CD14-positive monocyte (primary cell): ENCODE results near the gene PTGR2. TPM values are rescaled to one million over a fixed set of nuclear protein-coding genes. Genes with fewer than 3 reads are reported as not detected.

Experiments used
- DNase-seq, 3 donors: peaks; one replicate each; pipeline ENCODE4 v3.0.0-alpha.2; 2011 to 2022
- H2AFZ ChIP-seq: 2 replicates; pipeline ENCODE4 v1.6.0; 2012; ENCODE audit warnings: mild to moderate bottlenecking, low read depth, low read length, inconsistent platforms; ENCODE audit not compliant: insufficient read depth, poor library complexity, severe bottlenecking
- H3K27ac ChIP-seq, 2 donors: 1 replicate in 1 of 2; 2 replicates in 1 of 2; pipeline ENCODE4 v1.5.1; 2012 to 2013; ENCODE audit warnings: low read length in 2 of 2, control low read depth in 1 of 2, inconsistent platforms in 1 of 2, low read depth in 1 of 2, mild to moderate bottlenecking in 1 of 2
- H3K27me3 ChIP-seq, 2 donors: one replicate each; pipeline versions ENCODE4 v1.6.0 to v1.6.1; 2011 to 2013; ENCODE audit warnings: low read length in 2 of 2; ENCODE audit not compliant: control insufficient read depth in 2 of 2, insufficient read depth in 2 of 2
- H3K36me3 ChIP-seq, 2 donors: replicated peaks in 1 of 2; 1 replicate in 1 of 2; 2 replicates in 1 of 2; pipeline versions ENCODE4 v1.5.1 to v1.6.1; 2012 to 2013; ENCODE audit warnings: low read length in 2 of 2, control low read depth in 1 of 2, inconsistent platforms in 1 of 2, mild to moderate bottlenecking in 1 of 2; ENCODE audit not compliant: insufficient read depth in 2 of 2, control insufficient read depth in 1 of 2
- H3K4me1 ChIP-seq, 2 donors: 1 replicate in 1 of 2; 2 replicates in 1 of 2; pipeline versions ENCODE4 v1.5.1 to v1.6.1; 2012 to 2013; ENCODE audit warnings: low read length in 2 of 2, control low read depth in 1 of 2, inconsistent platforms in 1 of 2, mild to moderate bottlenecking in 1 of 2, moderate library complexity in 1 of 2; ENCODE audit not compliant: insufficient read depth in 2 of 2, control insufficient read depth in 1 of 2
- H3K4me2 ChIP-seq: replicated peaks from 2 replicates; pipeline ENCODE3; 2012; ENCODE audit warnings: low read length, moderate library complexity, mild to moderate bottlenecking; ENCODE audit not compliant: poor library complexity, severe bottlenecking; ENCODE audit errors: extremely low read depth
- H3K4me3 ChIP-seq, 3 experiments: fragments of 200-600 bp in 1 of 3; sonication (generic) in 1 of 3; replicated peaks in 1 of 3; 1 replicate in 2 of 3; 2 replicates in 1 of 3; pipeline ENCODE4 v1.5.1; 2011 to 2013; ENCODE audit warnings: low read length in 3 of 3, mild to moderate bottlenecking in 3 of 3, control low read depth in 2 of 3, low read depth in 2 of 3, inconsistent platforms in 1 of 3, moderate library complexity in 1 of 3
- H3K79me2 ChIP-seq: 2 replicates; pipeline ENCODE4 v1.6.0; 2012; ENCODE audit warnings: mild to moderate bottlenecking, control low read depth, inconsistent platforms, low read length, moderate library complexity; ENCODE audit not compliant: insufficient read depth
- H3K9ac ChIP-seq: 2 replicates; pipeline ENCODE4 v1.6.0; 2017; ENCODE audit warnings: low read length, mild to moderate bottlenecking; ENCODE audit not compliant: insufficient read depth, poor library complexity, severe bottlenecking
- H3K9me3 ChIP-seq, 2 donors: replicated peaks in 1 of 2; 1 replicate in 1 of 2; 2 replicates in 1 of 2; pipeline versions ENCODE4 v1.5.1 to v1.6.1; 2012 to 2013; ENCODE audit warnings: low read length in 2 of 2, control low read depth in 1 of 2; ENCODE audit not compliant: control insufficient read depth in 1 of 2, insufficient read depth in 1 of 2
- H4K20me1 ChIP-seq: 2 replicates; pipeline ENCODE4 v1.6.0; 2012; ENCODE audit warnings: mild to moderate bottlenecking, low read length, control low read depth, moderate library complexity; ENCODE audit not compliant: insufficient read depth
- H3K27ac Mint-ChIP-seq, 7 donors: one replicate each; pipeline ENCODE4 v1.8.0; 2020; ENCODE audit warnings: mild to moderate bottlenecking in 7 of 7, mixed read lengths in 7 of 7, moderate library complexity in 6 of 7, inconsistent platforms in 2 of 7
- H3K27me3 Mint-ChIP-seq, 3 donors: one replicate each; pipeline ENCODE4 v1.8.0; 2021 to 2022; ENCODE audit warnings: low read depth in 3 of 3, mild to moderate bottlenecking in 3 of 3, mixed read lengths in 3 of 3, moderate library complexity in 3 of 3, inconsistent platforms in 1 of 3
- H3K36me3 Mint-ChIP-seq, 2 donors: one replicate each; pipeline ENCODE4 v1.8.0; 2020; ENCODE audit warnings: mixed read lengths in 2 of 2, inconsistent platforms in 1 of 2, mild to moderate bottlenecking in 1 of 2
- H3K4me1 Mint-ChIP-seq: one replicate; pipeline ENCODE4 v1.8.0; 2020; ENCODE audit warnings: mild to moderate bottlenecking, mixed read lengths
- H3K4me3 Mint-ChIP-seq, 2 donors: one replicate each; pipeline ENCODE4 v1.8.0; 2020; ENCODE audit warnings: mild to moderate bottlenecking in 2 of 2, mixed read lengths in 2 of 2, moderate library complexity in 1 of 2
- H3K9me3 Mint-ChIP-seq, 7 donors: one replicate each; pipeline ENCODE4 v1.8.0; 2020 to 2022; ENCODE audit warnings: mixed read lengths in 7 of 7, mild to moderate bottlenecking in 6 of 7, moderate library complexity in 6 of 7, inconsistent platforms in 2 of 7
- CTCF ChIP-seq: fragments of 200-600 bp; IDR thresholded peaks from one replicate; pipeline ENCODE4 v1.8.0; 2022; ENCODE audit warnings: antibody characterized with exemption, mild to moderate bottlenecking
- WGBS: methylation state at CpG from one replicate; pipeline ENCODE4 v1.1.5; 2013; ENCODE audit warnings: missing lambda C conversion rate; ENCODE audit not compliant: insufficient coverage; 5-methylcytosine and 5-hydroxymethylcytosine counted together
- intact Hi-C, 2 donors: fragments of 100-400 bp; cut with micrococcal nuclease; formaldehyde crosslinking; loops; one replicate each; pipeline versions ENCODE4 v1.15.0 to v1.15.1; 2023
- polyA plus RNA-seq, 3 donors: library from polyadenylated mRNA; depleted of rRNA in 1 of 3; unstranded in 2 of 3; stranded (reverse) in 1 of 3; fragments of 300-500 nt in 2 of 3; fragments of >200 nt in 1 of 3; fragmentation: Illumina TruSeq in 2 of 3; gene quantifications; 1 replicate in 2 of 3; 2 replicates in 1 of 3; pipeline ENCODE4 v1.2.3, GENCODE V29; 2012 to 2021

Gene PTGR2
- polyA plus RNA-seq, 3 donors = 1.1 to 3.8 (median 1.1) TPM

DNA sequence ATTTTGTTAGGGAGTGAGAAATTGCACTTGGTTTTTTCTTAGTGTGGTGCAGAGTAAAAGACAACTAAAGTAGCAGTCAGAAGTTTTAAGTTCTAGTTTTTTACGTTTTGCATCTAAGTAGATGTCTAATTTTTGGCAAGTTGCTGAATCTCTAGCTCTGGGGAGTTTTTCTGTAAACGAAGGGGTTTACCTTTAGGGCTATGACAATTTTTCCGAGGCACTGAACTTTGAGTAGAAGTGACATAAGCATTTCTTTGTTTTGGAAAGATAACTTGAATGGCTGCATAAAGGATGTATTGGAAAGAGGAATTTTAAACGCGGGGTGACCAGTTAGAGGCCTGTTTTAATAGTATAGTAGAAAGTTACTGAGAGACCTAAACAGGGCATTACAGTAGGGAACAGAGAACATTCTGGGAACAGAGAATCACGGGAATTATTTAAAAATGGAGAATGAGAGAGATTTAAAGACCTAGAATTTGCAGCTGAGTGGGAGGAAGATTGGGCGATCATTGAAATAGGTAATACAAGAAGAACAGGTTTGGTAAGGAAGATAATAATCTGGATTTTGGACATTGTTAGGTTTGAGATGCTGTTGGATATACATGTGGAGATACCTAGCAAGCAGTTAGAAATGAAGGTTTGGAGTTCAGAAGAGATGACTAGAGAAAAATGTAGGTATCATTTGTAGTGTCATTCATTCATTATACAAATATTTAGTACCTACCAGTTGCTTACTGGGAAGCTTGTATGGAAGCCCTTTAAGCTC, 36.2 kb downstream of the PTGR2 start:
- Histone ChIP-seq H3K9me3 (no peaks in the 10 kb centered on the region), H3K36me3 (peaks cover 6 to 13% of the 10 kb centered on the region in 2 donors), H3K4me2 (peak overlapping the region; percentile 86), H3K79me2 (peaks cover 77% of the 10 kb centered on the region), H2AFZ (peak overlapping the region; percentile 76), H3K4me1 (peaks cover 19 to 25% of the 10 kb centered on the region in 2 donors), H3K9ac (peak overlapping the region; percentile 93), H4K20me1 (peaks cover 41% of the 10 kb centered on the region), H3K27ac (peak overlapping the region; percentile 89 to 94), H3K4me3 (peak overlapping the region; percentile 54 to 90 (median 73)), H3K27me3 (no peaks in the 10 kb centered on the region)
- no peaks in the 10 kb centered on the region for H3K27me3 Mint-ChIP-seq
- H3K4me3 Mint-ChIP-seq = peak overlapping the region; percentile 88 to 93
- peak overlapping the region; percentile 94 to 98 (median 97) for H3K27ac Mint-ChIP-seq
- no peaks in the 10 kb centered on the region for H3K9me3 Mint-ChIP-seq
- no peak for TF ChIP-seq CTCF
- 29% methylated on average over 7 of the region's 7 CpGs for WGBS
- peaks cover 31% of the 10 kb centered on the region for H3K4me1 Mint-ChIP-seq
- H3K36me3 Mint-ChIP-seq = peaks cover 4 to 12% of the 10 kb centered on the region in 2 donors
- no peak for DNase-seq
- intact Hi-C loops = loop anchor here in 1 of 2 donors (2.0 to 5.0 kb wide), 2 partner anchors 36 to 159 kb away; partner anchors contain the start of gene PTGR2

- Histone ChIP-seq H4K20me1 (peaks cover 46% of the 10 kb centered on the region), H3K27ac (peak overlapping the region in 1 of 2 donors; percentile 89), H3K4me3 (peak overlapping the region in 1 of 3 experiments; percentile 90), H3K36me3 (peaks cover 10 to 18% of the 10 kb centered on the region in 2 donors), H3K79me2 (peaks cover 82% of the 10 kb centered on the region), H3K9me3 (no peaks in the 10 kb centered on the region), H2AFZ (no peak overlapping the region), H3K27me3 (no peaks in the 10 kb centered on the region), H3K4me2 (peak overlapping the region; percentile 86), H3K4me1 (peaks cover 19 to 25% of the 10 kb centered on the region in 2 donors), H3K9ac (no peak overlapping the region)
- intact Hi-C loops = loop anchor here in 1 of 2 donors (5.0 kb wide), 1 partner anchor 36 kb away; the partner anchor contains the start of gene PTGR2
- no peaks in the 10 kb centered on the region for H3K27me3 Mint-ChIP-seq
- H3K4me3 Mint-ChIP-seq = peak overlapping the region in 1 of 2 donors; percentile 58
- no peaks in the 10 kb centered on the region for H3K9me3 Mint-ChIP-seq
- no peak for TF ChIP-seq CTCF
- peaks cover 4 to 14% of the 10 kb centered on the region in 2 donors for H3K36me3 Mint-ChIP-seq
- peak in 2 of 3 donors; percentile 37 to 41 for DNase-seq
- H3K27ac Mint-ChIP-seq = peak overlapping the region; percentile 6 to 98 (median 96)
- H3K4me1 Mint-ChIP-seq = peaks cover 31% of the 10 kb centered on the region
- WGBS = no CpG with 5 or more reads among the region's 3 CpGs
Measured at GRCh38 chr14:73888460-73888725, 36.8 kb downstream of the PTGR2 start.
